OCI-LY3 (cell line): ENCODE data around the gene RPL12.

ENCODE experiments used
- CTCF ChIP-seq: fragments of 200-600, 300-600 bp; sonication (generic); IDR thresholded peaks from 2 replicates; pipeline ENCODE4 v1.5.1; 2014; ENCODE audit warnings: antibody characterized with exemption, low read length, low read depth
- EZH2phosphoT487 ChIP-seq: fragments of 200-600 bp; shearing (Covaris generic); IDR thresholded peaks from 2 replicates; pipeline ENCODE4 v1.6.1; 2018; ENCODE audit warnings: antibody characterized with exemption, mixed run types, low read depth

- TF ChIP-seq CTCF (no peak), EZH2phosphoT487 (no peak)
Observed at GRCh38 chr9:127500862-127501261, 49.7 kb upstream of the RPL12 start.
